GM12878 (cell line): Measurements from ENCODE around the gene MRPS14. TPM values are rescaled to one million over a fixed set of nuclear protein-coding genes. Genes with fewer than 3 reads are reported as not detected.

Experiments used
- ATAC-seq: fragments of 200-7000 bp; cut with Tn5 transposase; 3 replicates; pipeline ENCODE4 v1.9.1; 2020; ENCODE audit warnings: mild to moderate bottlenecking, moderate library complexity
- BruUV-seq: library from RNA; stranded (reverse); fragments of 400-500 nt; replicated peaks from 2 replicates; lab custom pipeline; 2021; lab: Mats Ljungman, UMichigan
- CTCF ChIA-PET: fragments of 300-600 bp; sonication (Branson Sonifier 250); formaldehyde crosslinking; extraction: SDS; loops from one replicate; lab custom pipeline; 2021; ENCODE audit warnings: inconsistent platforms; lab: Yijun Ruan, JAX
- POLR2A ChIA-PET: fragments of 350-600 bp; formaldehyde crosslinking; extraction: SDS; loops from one replicate; lab custom pipeline; 2021; ENCODE audit warnings: inconsistent platforms; lab: Charles Lee
- RAD21 ChIA-PET: fragments of 300-600 bp; sonication (Branson Sonifier 250); formaldehyde crosslinking; loops from one replicate; lab custom pipeline; 2023; ENCODE audit warnings: antibody characterized with exemption; ENCODE audit not compliant: unreplicated experiment; lab: Charles Lee
- SMC1A ChIA-PET: fragments of 300-600 bp; sonication (Branson Sonifier 250); formaldehyde crosslinking; loops from one replicate; lab custom pipeline; 2023; ENCODE audit not compliant: unreplicated experiment, uncharacterized antibody; lab: Charles Lee
- DNase-seq: peaks from one replicate; pipeline ENCODE4 v3.0.0-alpha.2; 2011; ENCODE audit warnings: low read depth, low spot score
- FAIRE-seq: peaks from 3 replicates; lab custom pipeline; 2011; peaks lifted over from hg19 to GRCh38; lab: Jason Lieb, UNC
- H2AFZ ChIP-seq: 2 replicates; pipeline ENCODE4 v1.6.0; 2011; ENCODE audit warnings: low read depth, low read length, control low read depth; ENCODE audit not compliant: control insufficient read depth
- H3K27ac ChIP-seq: 2 replicates; pipeline ENCODE4 v1.5.1; 2011; ENCODE audit warnings: control low read depth; ENCODE audit not compliant: control insufficient read depth, insufficient read depth
- H3K27me3 ChIP-seq, 2 experiments: replicated peaks in 1 of 2; 2 replicates each; pipeline versions ENCODE4 v1.6.0 to v1.6.1; 2011; ENCODE audit warnings: low read length in 1 of 2; ENCODE audit not compliant: control insufficient read depth in 2 of 2, insufficient read depth in 2 of 2
- H3K36me3 ChIP-seq, 2 experiments: 2 replicates each; pipeline ENCODE4 v1.5.1; 2011; ENCODE audit warnings: low read length in 1 of 2; ENCODE audit not compliant: control insufficient read depth in 2 of 2, insufficient read depth in 2 of 2
- H3K4me1 ChIP-seq: 2 replicates; pipeline ENCODE4 v1.6.1; 2011; ENCODE audit warnings: mild to moderate bottlenecking, low read length, moderate library complexity, mixed read lengths; ENCODE audit not compliant: control insufficient read depth, insufficient read depth
- H3K4me2 ChIP-seq: 2 replicates; pipeline ENCODE4 v1.6.0; 2011; ENCODE audit warnings: control low read depth; ENCODE audit not compliant: control insufficient read depth, insufficient read depth
- H3K4me3 ChIP-seq: fragments of 200-600 bp; sonication (generic); 2 replicates; pipeline ENCODE4 v1.5.1; 2016
- H3K79me2 ChIP-seq: 2 replicates; pipeline ENCODE4 v1.6.0; 2011; ENCODE audit warnings: low read length; ENCODE audit not compliant: control insufficient read depth, insufficient read depth
- H3K9ac ChIP-seq: 2 replicates; pipeline ENCODE4 v1.8.0; 2011; ENCODE audit warnings: low read length, control low read depth, mixed read lengths; ENCODE audit not compliant: control insufficient read depth, insufficient read depth
- H3K9me3 ChIP-seq: replicated peaks from 3 replicates; pipeline ENCODE4 v1.5.1; 2011; ENCODE audit warnings: mild to moderate bottlenecking, low read length; ENCODE audit not compliant: control insufficient read depth, insufficient read depth
- H4K20me1 ChIP-seq: 2 replicates; pipeline ENCODE4 v1.6.0; 2011; ENCODE audit not compliant: control insufficient read depth, insufficient read depth
- ASH2L ChIP-seq: fragments of 300-600, 200-600 bp; sonication (generic); IDR thresholded peaks from 2 replicates; pipeline ENCODE4 v1.6.1; 2017; ENCODE audit warnings: low read depth, mild to moderate bottlenecking, borderline replicate concordance
- EED ChIP-seq: sonication (generic); IDR thresholded peaks from 2 replicates; pipeline ENCODE4 v1.6.1; 2016; ENCODE audit warnings: antibody characterized with exemption, low read depth
- GATAD2B ChIP-seq: fragments of 450-650 bp; conservative IDR thresholded peaks from 2 replicates; pipeline ENCODE4 v1.6.1; 2017; ENCODE audit warnings: low read depth, mild to moderate bottlenecking, moderate library complexity
- HDAC6 ChIP-seq: fragments of 200-600 bp; sonication (generic); IDR thresholded peaks from one replicate; pipeline ENCODE4 v1.8.0; 2017; ENCODE audit warnings: antibody characterized with exemption; ENCODE audit not compliant: unreplicated experiment
- IKZF1 ChIP-seq: fragments of 450-650 bp; conservative IDR thresholded peaks from 2 replicates; pipeline ENCODE4 v1.6.1; 2017; ENCODE audit warnings: antibody characterized with exemption, mild to moderate bottlenecking
- IKZF2 ChIP-seq, 2 experiments: fragments of 450-650 bp; IDR thresholded peaks; 2 replicates each; pipeline ENCODE4 v1.6.1; 2017; ENCODE audit warnings: mild to moderate bottlenecking in 2 of 2, moderate library complexity in 2 of 2
- MEF2A ChIP-seq: IDR thresholded peaks from 2 replicates; pipeline ENCODE4 v1.6.1; 2011; ENCODE audit warnings: low read depth, mild to moderate bottlenecking, low read length, moderate library complexity; ENCODE audit not compliant: insufficient read depth
- MEF2B ChIP-seq: fragments of 450-650 bp; IDR thresholded peaks from 2 replicates; pipeline ENCODE4 v1.6.1; 2018; ENCODE audit warnings: mild to moderate bottlenecking, moderate library complexity; ENCODE audit not compliant: partially characterized antibody, poor library complexity, severe bottlenecking
- NFYB ChIP-seq: IDR thresholded peaks from 2 replicates; pipeline ENCODE4 v1.6.1; 2011; ENCODE audit warnings: low read depth, mild to moderate bottlenecking, low read length, improper control_type of control experiment, moderate library complexity; ENCODE audit not compliant: insufficient read depth
- RCOR1 ChIP-seq: conservative IDR thresholded peaks from 2 replicates; pipeline ENCODE4 v1.6.1; 2012; ENCODE audit warnings: low read depth, low read length, improper control_type of control experiment
- SPI1 ChIP-seq: IDR thresholded peaks from 2 replicates; pipeline ENCODE4 v1.6.1; 2011; ENCODE audit warnings: low read depth, mild to moderate bottlenecking, low read length, moderate library complexity, borderline replicate concordance; ENCODE audit not compliant: insufficient read depth
- SREBF1 ChIP-seq: IDR thresholded peaks from 2 replicates; pipeline ENCODE4 v1.6.1; 2012; ENCODE audit warnings: mild to moderate bottlenecking, low read length
- SUZ12 ChIP-seq: fragments of 200-600 bp; sonication (generic); IDR thresholded peaks from one replicate; pipeline ENCODE4 v1.6.1; 2018; ENCODE audit warnings: antibody characterized with exemption, mild to moderate bottlenecking; ENCODE audit not compliant: unreplicated experiment
- TCF12 ChIP-seq: IDR thresholded peaks from 2 replicates; pipeline ENCODE4 v1.6.1; 2011; ENCODE audit warnings: low read depth, mild to moderate bottlenecking, low read length
- ZZZ3 ChIP-seq: IDR thresholded peaks from 2 replicates; pipeline ENCODE4 v1.6.1; 2011; ENCODE audit warnings: low read depth; ENCODE audit not compliant: control insufficient read depth, insufficient read length
- WGBS: methylation state at CpG from one replicate; pipeline ENCODE4 v1.1.6; 2016; ENCODE audit warnings: low lambda C conversion rate; ENCODE audit not compliant: insufficient replicate concordance, insufficient coverage; ENCODE audit errors: missing lambda C conversion rate; 5-methylcytosine and 5-hydroxymethylcytosine counted together
- in situ Hi-C: fragments of 300-500 bp; cut with MboI; formaldehyde crosslinking; loops from 9 replicates; pipeline ENCODE4 v1.14.3; 2018; ENCODE audit warnings: mixed read lengths
- intact Hi-C: fragments of 100-400 bp; cut with micrococcal nuclease; formaldehyde crosslinking; loops from one replicate; pipeline ENCODE4 v1.14.2; 2022; ENCODE audit not compliant: unreplicated experiment
- polyA plus RNA-seq, 11 experiments: library from polyadenylated mRNA; depleted of rRNA in 4 of 11; unstranded in 6 of 11; stranded (reverse) in 5 of 11; fragments of >200 nt; fragmentation: Nextera tagmentation in 4 of 11; fragmentation: Illumina TruSeq in 1 of 11; extraction: Ambion mirVana in 4 of 11; extraction: Trizol in 1 of 11; gene quantifications; 1 replicate in 1 of 11; 2 replicates in 10 of 11; pipeline versions ENCODE4 v1.2.1 to v1.2.3, GENCODE V29; 2011 to 2016; ENCODE audit warnings: inconsistent platforms in 2 of 11, missing spikeins in 2 of 11, low read depth in 1 of 11
- total RNA-seq, 4 experiments: library from RNA; depleted of rRNA in 3 of 4; stranded (reverse); fragments of >200 nt in 3 of 4; fragmentation: Illumina TruSeq in 1 of 4; extraction: Trizol in 1 of 4; gene quantifications; 2 replicates each; pipeline versions ENCODE4 v1.2.1 to v1.2.3, GENCODE V29; 2013 to 2021
- TF ChIP-seq, protein P1 (sequence below), 3 experiments: IDR thresholded peaks in 2 of 3; conservative IDR thresholded peaks in 1 of 3; 2 replicates each; pipeline ENCODE4 v1.5.1; 2011; ENCODE audit warnings: low read depth in 3 of 3, low read length in 3 of 3, mild to moderate bottlenecking in 3 of 3, control low read depth in 2 of 3, moderate library complexity in 2 of 3, inconsistent platforms in 1 of 3, mixed read lengths in 1 of 3; ENCODE audit not compliant: control insufficient read depth in 2 of 3, insufficient read depth in 1 of 3; ENCODE audit errors: extremely low read depth in 1 of 3
- TF ChIP-seq, protein P2 (sequence below): fragments of 450-650 bp; IDR thresholded peaks from 2 replicates; pipeline ENCODE4 v1.6.1; 2017; ENCODE audit warnings: low read depth, mild to moderate bottlenecking, moderate library complexity

MRPS14 gene
- total and polyA plus RNA-seq, 10 of the 15 experiments (the other 5 are each of a cell fraction or from before 2014, with no cell fraction given): 31.1 to 224 (median 50.4) TPM

DNA sequence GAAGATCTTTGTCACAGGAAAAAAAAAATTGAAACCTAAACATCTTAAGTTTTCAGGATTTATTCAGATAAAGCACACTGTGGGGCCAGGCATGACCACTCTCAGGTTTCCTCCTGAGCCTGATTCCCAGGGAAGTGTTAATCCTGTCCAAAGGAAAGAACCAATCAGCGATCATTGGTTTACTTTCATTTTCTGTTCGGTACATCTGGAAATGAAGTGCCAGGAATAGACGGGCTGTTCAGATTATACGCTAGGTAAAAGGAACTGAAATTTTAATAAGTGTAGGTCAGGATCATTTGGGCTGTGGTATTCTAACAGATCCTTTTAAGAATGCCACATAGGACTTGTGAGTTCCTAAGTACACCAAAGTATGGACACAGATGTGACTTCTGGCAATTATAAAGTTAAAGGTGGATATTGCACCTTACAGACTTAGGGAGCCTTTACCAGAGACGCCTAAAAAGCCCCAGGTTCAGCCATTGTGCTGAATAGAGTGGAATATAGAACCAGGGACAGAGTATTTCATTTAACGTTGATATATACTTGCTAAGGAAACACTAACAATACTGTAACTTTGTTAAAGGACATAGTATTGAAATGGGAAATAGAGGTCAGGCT is 32.7 kb downstream of the MRPS14 start:
- Histone ChIP-seq H2AFZ (peak overlapping the region; percentile 25), H3K27me3 (no peaks in the 10 kb centered on the region), H3K4me2 (peak overlapping the region; percentile 70), H4K20me1 (no peaks in the 10 kb centered on the region), H3K36me3 (peaks cover 0 to 3% of the 10 kb centered on the region in 2 experiments; a peak in 3 of 4 replicates), H3K4me1 (peaks cover 17% of the 10 kb centered on the region), H3K9me3 (no peaks in the 10 kb centered on the region), H3K79me2 (no peaks in the 10 kb centered on the region), H3K4me3 (peak overlapping the region; percentile 50), H3K9ac (peak overlapping the region; percentile 48; the same call in 1 of the 2 replicates), H3K27ac (peak overlapping the region; percentile 73)
- TF ChIP-seq NFYB (peak; percentile 94), SUZ12 (no peak), ASH2L (peak; percentile 86; the same call in 1 of the 2 replicates), HDAC6 (no peak), TCF12 (no peak), EED (peak; percentile 50; the same call in 1 of the 2 replicates), MEF2B (peak; percentile 11), SREBF1 (no peak), SPI1 (peak; percentile 55), GATAD2B (no peak), IKZF2 (IDR thresholded peaks at IDR 0.05) (peak; percentile 58 to 63; a peak in 3 of 4 replicates), ZZZ3 (no peak), MEF2A (0 out of 2 replicates have a peak, but pooled peaks have one; percentile 37), RCOR1 (no peak), IKZF1 (peak; percentile 43; the same call in 1 of the 2 replicates)
- TF ChIP-seq, protein P1, sequence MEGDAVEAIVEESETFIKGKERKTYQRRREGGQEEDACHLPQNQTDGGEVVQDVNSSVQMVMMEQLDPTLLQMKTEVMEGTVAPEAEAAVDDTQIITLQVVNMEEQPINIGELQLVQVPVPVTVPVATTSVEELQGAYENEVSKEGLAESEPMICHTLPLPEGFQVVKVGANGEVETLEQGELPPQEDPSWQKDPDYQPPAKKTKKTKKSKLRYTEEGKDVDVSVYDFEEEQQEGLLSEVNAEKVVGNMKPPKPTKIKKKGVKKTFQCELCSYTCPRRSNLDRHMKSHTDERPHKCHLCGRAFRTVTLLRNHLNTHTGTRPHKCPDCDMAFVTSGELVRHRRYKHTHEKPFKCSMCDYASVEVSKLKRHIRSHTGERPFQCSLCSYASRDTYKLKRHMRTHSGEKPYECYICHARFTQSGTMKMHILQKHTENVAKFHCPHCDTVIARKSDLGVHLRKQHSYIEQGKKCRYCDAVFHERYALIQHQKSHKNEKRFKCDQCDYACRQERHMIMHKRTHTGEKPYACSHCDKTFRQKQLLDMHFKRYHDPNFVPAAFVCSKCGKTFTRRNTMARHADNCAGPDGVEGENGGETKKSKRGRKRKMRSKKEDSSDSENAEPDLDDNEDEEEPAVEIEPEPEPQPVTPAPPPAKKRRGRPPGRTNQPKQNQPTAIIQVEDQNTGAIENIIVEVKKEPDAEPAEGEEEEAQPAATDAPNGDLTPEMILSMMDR (IDR thresholded peaks at IDR 0.05 in 2 of 3, conservative IDR thresholded peaks at IDR 0.05 in 1 of 3; ENCODE audit: control insufficient read depth in 2 of 3, extremely low read depth in 1 of 3, insufficient read depth in 1 of 3, low read depth in 3 of 3, low read length in 3 of 3): no peak
- TF ChIP-seq, protein P2, sequence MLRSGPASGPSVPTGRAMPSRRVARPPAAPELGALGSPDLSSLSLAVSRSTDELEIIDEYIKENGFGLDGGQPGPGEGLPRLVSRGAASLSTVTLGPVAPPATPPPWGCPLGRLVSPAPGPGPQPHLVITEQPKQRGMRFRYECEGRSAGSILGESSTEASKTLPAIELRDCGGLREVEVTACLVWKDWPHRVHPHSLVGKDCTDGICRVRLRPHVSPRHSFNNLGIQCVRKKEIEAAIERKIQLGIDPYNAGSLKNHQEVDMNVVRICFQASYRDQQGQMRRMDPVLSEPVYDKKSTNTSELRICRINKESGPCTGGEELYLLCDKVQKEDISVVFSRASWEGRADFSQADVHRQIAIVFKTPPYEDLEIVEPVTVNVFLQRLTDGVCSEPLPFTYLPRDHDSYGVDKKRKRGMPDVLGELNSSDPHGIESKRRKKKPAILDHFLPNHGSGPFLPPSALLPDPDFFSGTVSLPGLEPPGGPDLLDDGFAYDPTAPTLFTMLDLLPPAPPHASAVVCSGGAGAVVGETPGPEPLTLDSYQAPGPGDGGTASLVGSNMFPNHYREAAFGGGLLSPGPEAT: peak; percentile 58; the same call in 1 of the 2 replicates
- ChIA-PET RAD21 (interaction anchor here (0.9 to 1.9 kb wide), 8 partner anchors 8 to 191 kb away, joined by 4 to 12 read pairs (median 6); partner anchors contain the start of gene MRPS14), CTCF (interaction anchor here (1.0 to 2.4 kb wide), 7 partner anchors 8 to 221 kb away, joined by 3 to 21 read pairs (median 5); no protein-coding TSS in a partner anchor), POLR2A (interaction anchor here (1.8 kb wide), 1 partner anchor 10 kb away, joined by 6 read pairs; no protein-coding TSS in a partner anchor), SMC1A (interaction anchor here (1.0 to 2.4 kb wide), 15 partner anchors 9 to 199 kb away, joined by 3 to 24 read pairs (median 6); partner anchors contain the start of gene CACYBP)
- TSS peak; percentile 30 for BruUV-seq
- 8% methylated on average over 6 of the region's 6 CpGs for WGBS
- intact Hi-C loops: loop anchor here (10.0 kb wide), 2 partner anchors 726 to 1166 kb away; partner anchors contain the start of genes CENPL and DARS2
- in situ Hi-C loops: loop anchor here (10.0 kb wide), 1 partner anchor 726 kb away; no protein-coding TSS in a partner anchor
- peak; percentile 52 for FAIRE-seq
- DNase-seq: no peak
- ATAC-seq: peak; percentile 75
